OCI-LY3 (cell line): Measurements from ENCODE around the gene PARD3.

Experiments used
- H2AFZ ChIP-seq: fragments of 200-600, 300-600 bp; shearing (Covaris generic); 2 replicates; pipeline ENCODE4 v1.6.0; 2014; ENCODE audit warnings: antibody characterized with exemption, low read depth, low read length
- H3K27ac ChIP-seq: fragments of 200-600, 300-600 bp; sonication (generic); 2 replicates; pipeline ENCODE4 v1.5.1; 2014; ENCODE audit warnings: mild to moderate bottlenecking, low read length, moderate library complexity, mixed read lengths
- H3K27me3 ChIP-seq: fragments of 200-600, 300-600 bp; sonication (generic); 2 replicates; pipeline ENCODE4 v1.6.1; 2014; ENCODE audit warnings: low read depth, low read length, mixed read lengths
- H3K36me3 ChIP-seq: fragments of 200-600, 300-600 bp; sonication (generic); replicated peaks from 2 replicates; pipeline ENCODE3; 2014; ENCODE audit warnings: low read depth, low read length, mixed read lengths
- H3K4me1 ChIP-seq: fragments of 300-600, 200-600 bp; sonication (generic); 2 replicates; pipeline ENCODE4 v1.6.1; 2014; ENCODE audit warnings: low read length, mixed read lengths
- H3K4me2 ChIP-seq: fragments of 200-600, 300-600 bp; sonication (generic); 2 replicates; pipeline ENCODE4 v1.6.1; 2014; ENCODE audit warnings: low read length, mixed read lengths
- H3K4me3 ChIP-seq: fragments of 300-600, 200-600 bp; sonication (generic); 2 replicates; pipeline ENCODE4 v1.5.1; 2014; ENCODE audit warnings: antibody characterized with exemption, mild to moderate bottlenecking, low read length, moderate library complexity
- H3K79me2 ChIP-seq: fragments of 300-600, 200-600 bp; shearing (Covaris generic); 2 replicates; pipeline ENCODE4 v1.6.1; 2014; ENCODE audit warnings: mild to moderate bottlenecking, low read length, mixed read lengths
- H3K9ac ChIP-seq: fragments of 300-600, 200-600 bp; shearing (Covaris generic); 2 replicates; pipeline ENCODE4 v1.6.0; 2014; ENCODE audit warnings: mild to moderate bottlenecking, low read length, moderate library complexity
- H3K9me3 ChIP-seq: fragments of 200-600, 300-600 bp; shearing (Covaris generic); 2 replicates; pipeline ENCODE4 v1.6.1; 2014; ENCODE audit warnings: low read length, mixed read lengths; ENCODE audit not compliant: insufficient read depth
- H4K20me1 ChIP-seq: fragments of 200-600, 300-600 bp; sonication (generic); 2 replicates; pipeline ENCODE4 v1.6.1; 2016; ENCODE audit warnings: low read length, mixed read lengths; ENCODE audit not compliant: insufficient read depth
- CTCF ChIP-seq: fragments of 200-600, 300-600 bp; sonication (generic); IDR thresholded peaks from 2 replicates; pipeline ENCODE4 v1.5.1; 2014; ENCODE audit warnings: antibody characterized with exemption, low read length, low read depth
- EZH2phosphoT487 ChIP-seq: fragments of 200-600 bp; shearing (Covaris generic); IDR thresholded peaks from 2 replicates; pipeline ENCODE4 v1.6.1; 2018; ENCODE audit warnings: antibody characterized with exemption, mixed run types, low read depth

The PARD3 gene

DNA sequence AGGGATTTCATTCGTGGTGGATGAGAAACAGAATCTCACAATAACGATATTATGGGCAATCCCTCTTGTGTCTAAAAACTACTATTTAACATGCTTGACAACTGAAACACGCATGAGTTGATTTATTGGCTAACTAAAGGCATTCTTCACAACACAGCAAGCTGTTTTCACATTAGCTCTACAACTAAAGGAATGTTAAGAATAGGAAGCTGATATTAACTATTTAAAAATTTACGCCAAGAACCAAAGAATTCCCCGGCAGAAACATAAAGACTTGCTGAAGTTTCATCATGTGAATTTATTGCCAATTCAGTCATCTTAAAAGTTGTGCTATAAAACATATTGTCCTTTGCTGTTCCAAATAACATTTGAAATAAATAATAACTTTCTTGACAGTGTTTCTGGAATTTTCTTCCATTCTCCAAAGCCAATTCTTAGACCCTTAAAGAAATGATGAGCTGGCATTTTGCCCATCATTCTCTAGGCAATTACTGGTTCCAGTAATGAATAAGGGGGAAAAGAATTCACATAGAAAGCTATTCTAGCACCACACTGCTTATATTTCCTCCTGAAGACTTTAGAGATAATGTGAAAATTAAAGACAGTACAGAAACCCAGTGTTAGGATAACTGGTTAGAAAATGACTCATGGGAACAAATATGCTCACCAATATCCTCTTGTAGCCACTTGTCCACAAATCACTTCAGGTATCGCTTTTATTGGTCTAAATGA, 233.1 kb downstream of the PARD3 start:
- Histone ChIP-seq H2AFZ (no peak overlapping the region), H3K4me3 (no peak overlapping the region), H4K20me1 (no peaks in the 10 kb centered on the region), H3K4me1 (no peaks in the 10 kb centered on the region), H3K27me3 (no peaks in the 10 kb centered on the region), H3K79me2 (no peaks in the 10 kb centered on the region), H3K9ac (no peak overlapping the region), H3K27ac (no peak overlapping the region), H3K9me3 (no peaks in the 10 kb centered on the region), H3K36me3 (no peaks in the 10 kb centered on the region), H3K4me2 (no peak overlapping the region)
- TF ChIP-seq CTCF, result no peak
- TF ChIP-seq EZH2phosphoT487, result no peak

DNA sequence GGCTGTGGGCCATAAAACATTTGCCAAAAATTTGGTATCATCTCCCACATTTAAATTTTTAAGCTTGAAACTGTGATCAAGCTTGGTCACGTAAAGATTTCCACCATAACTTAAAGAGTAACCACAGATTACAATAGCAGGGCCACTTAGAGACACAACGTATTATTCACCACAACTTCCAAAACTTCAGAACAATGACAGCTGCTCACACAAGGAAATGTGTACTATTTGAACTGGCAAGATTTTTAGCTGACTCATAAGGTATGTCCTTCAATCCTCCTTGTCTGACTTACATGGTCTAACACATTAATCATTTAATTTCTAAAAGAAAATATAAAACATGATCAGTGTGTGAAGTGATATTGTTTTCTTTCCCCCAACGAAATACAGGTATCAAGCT, 234.5 kb downstream of the PARD3 start:
- H4K20me1 ChIP-seq, result no peaks in the 10 kb centered on the region
- H3K9ac ChIP-seq, result no peak overlapping the region
- H3K27ac ChIP-seq, result no peak overlapping the region
- no peaks in the 10 kb centered on the region for H3K27me3 ChIP-seq
- no peak overlapping the region for H3K4me2 ChIP-seq
- no peak for TF ChIP-seq CTCF
- no peak for TF ChIP-seq EZH2phosphoT487
- no peaks in the 10 kb centered on the region for H3K4me1 ChIP-seq
- H3K36me3 ChIP-seq, result no peaks in the 10 kb centered on the region
- H2AFZ ChIP-seq, result no peak overlapping the region
- H3K9me3 ChIP-seq, result no peaks in the 10 kb centered on the region
- no peaks in the 10 kb centered on the region for H3K79me2 ChIP-seq
- H3K4me3 ChIP-seq, result no peak overlapping the region

DNA sequence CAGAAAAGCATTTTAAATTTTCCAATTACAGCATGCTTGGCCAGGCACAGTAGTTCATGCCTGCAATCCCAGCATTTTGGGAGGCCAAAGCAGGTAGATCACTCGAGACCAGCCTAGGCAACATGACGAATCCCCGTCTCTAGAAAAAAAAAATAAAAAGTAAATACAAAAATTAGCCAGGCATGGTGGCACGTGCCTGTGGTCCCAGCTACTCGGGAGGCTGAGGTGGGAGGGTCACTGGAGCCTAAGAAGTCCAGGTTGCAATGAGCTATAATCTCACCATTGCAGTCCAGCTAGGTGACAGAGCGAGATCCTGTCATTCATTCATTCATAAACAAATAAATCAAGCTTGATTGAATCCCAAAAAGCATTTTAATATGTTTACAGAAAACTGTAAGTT, 234.9 kb downstream of the PARD3 start:
- no peak overlapping the region for H3K9ac ChIP-seq
- H3K36me3 ChIP-seq, result no peaks in the 10 kb centered on the region
- H3K27ac ChIP-seq, result no peak overlapping the region
- no peaks in the 10 kb centered on the region for H3K27me3 ChIP-seq
- no peak for TF ChIP-seq EZH2phosphoT487
- no peak overlapping the region for H2AFZ ChIP-seq
- H3K79me2 ChIP-seq, result no peaks in the 10 kb centered on the region
- H3K4me1 ChIP-seq, result no peaks in the 10 kb centered on the region
- no peak overlapping the region for H3K4me2 ChIP-seq
- no peaks in the 10 kb centered on the region for H3K9me3 ChIP-seq
- H3K4me3 ChIP-seq, result no peak overlapping the region
- no peaks in the 10 kb centered on the region for H4K20me1 ChIP-seq

DNA sequence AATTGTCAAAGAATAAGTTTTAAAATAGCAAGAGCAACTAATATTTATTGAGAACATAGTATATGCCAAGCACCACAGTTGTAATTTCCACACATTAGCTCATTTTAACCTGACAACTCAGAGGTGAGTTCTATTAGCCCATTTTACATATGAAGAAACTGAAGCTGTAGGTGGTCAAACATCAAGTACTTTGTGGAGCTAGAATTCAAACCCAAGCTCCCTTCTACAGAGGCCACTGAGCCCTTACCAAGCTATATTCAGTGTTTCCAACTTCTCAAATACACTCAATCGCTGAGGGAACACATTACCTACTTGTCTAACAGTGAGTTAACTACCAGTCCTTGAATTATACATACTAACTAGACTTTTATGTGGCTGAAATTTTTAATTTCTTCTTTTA, 236.6 kb downstream of the PARD3 start:
- no peaks in the 10 kb centered on the region for H3K27me3 ChIP-seq
- no peak overlapping the region for H2AFZ ChIP-seq
- no peak overlapping the region for H3K4me2 ChIP-seq
- no peaks in the 10 kb centered on the region for H3K79me2 ChIP-seq
- no peak overlapping the region for H3K4me3 ChIP-seq
- H3K36me3 ChIP-seq, result no peaks in the 10 kb centered on the region
- no peak overlapping the region for H3K9ac ChIP-seq
- H3K4me1 ChIP-seq, result no peaks in the 10 kb centered on the region
- no peaks in the 10 kb centered on the region for H4K20me1 ChIP-seq
- no peak for TF ChIP-seq EZH2phosphoT487
- TF ChIP-seq CTCF, result no peak
- H3K27ac ChIP-seq, result no peak overlapping the region
- H3K9me3 ChIP-seq, result no peaks in the 10 kb centered on the region
